ENCODE measurements around the gene TPM1.

- TF ChIP-seq EZH2 (IDR thresholded peaks at IDR 0.05; ENCODE audit: insufficient read depth, poor library complexity, severe bottlenecking), result no peak
- no peak for TF ChIP-seq EZH2phosphoT487 (IDR thresholded peaks at IDR 0.05; ENCODE audit: insufficient read depth, low read depth)
Observed at GRCh38 chr15:63067306-63067705, 24.8 kb downstream of the TPM1 start.

Measured in GM23248 (cell line).